H1 (cell line): ENCODE data around the gene KLHL29. TPM values are rescaled to one million over a fixed set of nuclear protein-coding genes. Genes with fewer than 3 reads are reported as not detected.

Experiments used
- CTCF ChIA-PET: fragments of 300-600 bp; sonication (Branson Sonifier 250); formaldehyde crosslinking; loops from one replicate; lab custom pipeline; 2021; ENCODE audit not compliant: partially characterized antibody; lab: Charles Lee
- POLR2A ChIA-PET: fragments of 300-600 bp; sonication (Branson Sonifier 250); formaldehyde crosslinking; loops from one replicate; lab custom pipeline; 2021; ENCODE audit warnings: inconsistent platforms; ENCODE audit not compliant: partially characterized antibody; lab: Charles Lee
- DNase-seq, 2 experiments: peaks; one replicate each; pipeline versions ENCODE4 v3.0.0 to v3.0.0-alpha.2; 2010 to 2022; ENCODE audit warnings: low spot score in 2 of 2, low read depth in 1 of 2, mixed read lengths in 1 of 2
- FAIRE-seq: peaks from 2 replicates; lab custom pipeline; 2011; peaks lifted over from hg19 to GRCh38; lab: Jason Lieb, UNC
- H2AFZ ChIP-seq: 2 replicates; pipeline ENCODE4 v1.8.1; 2012; ENCODE audit warnings: low read length, inconsistent platforms
- H2AK5ac ChIP-seq: 2 replicates; pipeline ENCODE4 v1.6.1; 2013; ENCODE audit warnings: low read depth, low read length
- H2BK120ac ChIP-seq: replicated peaks from 2 replicates; pipeline ENCODE3; 2013; ENCODE audit warnings: low read depth, low read length, inconsistent platforms
- H2BK12ac ChIP-seq: 2 replicates; pipeline ENCODE4 v1.6.1; 2013; ENCODE audit warnings: low read depth, low read length
- H2BK15ac ChIP-seq: 2 replicates; pipeline ENCODE4 v1.6.1; 2013; ENCODE audit warnings: low read length
- H2BK20ac ChIP-seq: 2 replicates; pipeline ENCODE4 v1.6.1; 2013; ENCODE audit warnings: low read length
- H2BK5ac ChIP-seq: 2 replicates; pipeline ENCODE4 v1.6.1; 2013; ENCODE audit warnings: low read depth, low read length
- H3K14ac ChIP-seq: 2 replicates; pipeline ENCODE4 v1.6.1; 2013; ENCODE audit warnings: inconsistent platforms; ENCODE audit not compliant: insufficient read length
- H3K18ac ChIP-seq: 2 replicates; pipeline ENCODE4 v1.6.1; 2013; ENCODE audit warnings: low read length; ENCODE audit errors: extremely low read depth
- H3K23ac ChIP-seq: 2 replicates; pipeline ENCODE4 v1.6.1; 2013; ENCODE audit warnings: inconsistent platforms; ENCODE audit not compliant: insufficient read length
- H3K23me2 ChIP-seq: 2 replicates; pipeline ENCODE4 v1.6.1; 2013; ENCODE audit warnings: low read depth, low read length
- H3K27ac ChIP-seq: 2 replicates; pipeline ENCODE4 v1.6.1; 2011; ENCODE audit warnings: low read depth, low read length, inconsistent platforms
- H3K27me3 ChIP-seq, 4 experiments: replicated peaks in 1 of 4; 1 replicate in 1 of 4; 2 replicates in 3 of 4; pipeline versions ENCODE4 v1.6.1 to v1.8.1; 2011 to 2013; ENCODE audit warnings: low read length in 3 of 4, mild to moderate bottlenecking in 3 of 4, inconsistent platforms in 2 of 4, mixed read lengths in 2 of 4, moderate library complexity in 1 of 4; ENCODE audit not compliant: control insufficient read depth in 3 of 4, insufficient read depth in 3 of 4; ENCODE audit errors: extremely low read depth in 1 of 4
- H3K36me3 ChIP-seq, 4 experiments: 2 replicates each; pipeline versions ENCODE4 v1.6.1 to v1.8.1; 2011 to 2013; ENCODE audit warnings: mild to moderate bottlenecking in 4 of 4, low read length in 3 of 4, moderate library complexity in 2 of 4, control low read depth in 1 of 4, inconsistent platforms in 1 of 4; ENCODE audit not compliant: insufficient read depth in 4 of 4, control insufficient read depth in 2 of 4
- H3K4ac ChIP-seq: replicated peaks from 2 replicates; pipeline ENCODE3; 2013; ENCODE audit warnings: low read length, low read depth, mixed read lengths, inconsistent platforms; ENCODE audit not compliant: insufficient read length
- H3K4me1 ChIP-seq, 4 experiments: replicated peaks in 1 of 4; 1 replicate in 1 of 4; 2 replicates in 3 of 4; pipeline versions ENCODE4 v1.6.1 to v1.8.1; 2011 to 2013; ENCODE audit warnings: low read length in 3 of 4, inconsistent platforms in 2 of 4, mixed read lengths in 1 of 4; ENCODE audit not compliant: insufficient read depth in 4 of 4, control insufficient read depth in 3 of 4
- H3K4me2 ChIP-seq, 2 experiments: 2 replicates each; pipeline versions ENCODE4 v1.6.1 to v1.8.1; 2011 to 2013; ENCODE audit warnings: low read depth in 2 of 2, low read length in 2 of 2, control low read depth in 1 of 2, inconsistent platforms in 1 of 2, mild to moderate bottlenecking in 1 of 2; ENCODE audit not compliant: insufficient read depth in 1 of 2
- H3K4me3 ChIP-seq, 4 experiments: fragments of 200-600, 300-600 bp in 1 of 4; sonication (generic), shearing (Covaris generic), sonication (Bioruptor Twin) in 1 of 4; 2 replicates each; pipeline versions ENCODE4 v1.5.1 to v1.8.1; 2011 to 2016; ENCODE audit warnings: low read length in 4 of 4, low read depth in 3 of 4, control low read depth in 2 of 4, inconsistent platforms in 2 of 4, mild to moderate bottlenecking in 2 of 4, mixed read lengths in 1 of 4, moderate library complexity in 1 of 4; ENCODE audit not compliant: insufficient read depth in 2 of 4; ENCODE audit errors: extremely low read depth in 1 of 4
- H3K56ac ChIP-seq: replicated peaks from 2 replicates; pipeline ENCODE3; 2013; ENCODE audit warnings: low read depth, mild to moderate bottlenecking, mixed read lengths, low read length, inconsistent platforms; ENCODE audit not compliant: insufficient read length
- H3K79me1 ChIP-seq: 2 replicates; pipeline ENCODE4 v1.6.1; 2013; ENCODE audit warnings: low read depth, low read length, control low read depth
- H3K79me2 ChIP-seq, 2 experiments: 2 replicates each; pipeline versions ENCODE4 v1.6.1 to v1.8.1; 2012 to 2013; ENCODE audit warnings: low read length in 2 of 2, mild to moderate bottlenecking in 2 of 2, inconsistent platforms in 1 of 2; ENCODE audit not compliant: insufficient read depth in 2 of 2, control insufficient read depth in 1 of 2
- H3K9ac ChIP-seq, 4 experiments: replicated peaks in 1 of 4; 1 replicate in 1 of 4; 2 replicates in 3 of 4; pipeline versions ENCODE4 v1.6.1 to v1.8.1; 2011 to 2013; ENCODE audit warnings: low read depth in 3 of 4, low read length in 3 of 4, control low read depth in 2 of 4, mild to moderate bottlenecking in 2 of 4, moderate library complexity in 2 of 4, inconsistent platforms in 1 of 4; ENCODE audit errors: extremely low read depth in 1 of 4
- H3K9me3 ChIP-seq, 2 experiments: 2 replicates each; pipeline versions ENCODE4 v1.6.1 to v1.8.1; 2012 to 2013; ENCODE audit warnings: mild to moderate bottlenecking in 2 of 2, moderate library complexity in 2 of 2, control low read depth in 1 of 2, inconsistent platforms in 1 of 2, low read depth in 1 of 2, low read length in 1 of 2, mixed read lengths in 1 of 2; ENCODE audit not compliant: insufficient read depth in 2 of 2
- H4K20me1 ChIP-seq, 2 experiments: replicated peaks in 1 of 2; 2 replicates each; pipeline versions ENCODE3 to v1.8.1; 2011 to 2013; ENCODE audit warnings: inconsistent platforms in 2 of 2, low read length in 2 of 2, mild to moderate bottlenecking in 1 of 2; ENCODE audit not compliant: insufficient read depth in 2 of 2, control insufficient read depth in 1 of 2
- H4K5ac ChIP-seq: 2 replicates; pipeline ENCODE4 v1.6.1; 2013; ENCODE audit warnings: low read length, low read depth, mixed read lengths, inconsistent platforms; ENCODE audit not compliant: insufficient read length
- H4K8ac ChIP-seq: 2 replicates; pipeline ENCODE4 v1.8.0; 2013; ENCODE audit warnings: mild to moderate bottlenecking, moderate library complexity, low read length, inconsistent platforms; ENCODE audit not compliant: insufficient read depth; ENCODE audit errors: extremely low read depth
- H4K91ac ChIP-seq: replicated peaks from 2 replicates; pipeline ENCODE3; 2013; ENCODE audit warnings: low read length, mixed read lengths, inconsistent platforms; ENCODE audit not compliant: insufficient read length
- BACH1 ChIP-seq: IDR thresholded peaks from 2 replicates; pipeline ENCODE4 v1.6.1; 2012; ENCODE audit warnings: low read length, improper control_type of control experiment
- BRCA1 ChIP-seq: IDR thresholded peaks from 2 replicates; pipeline ENCODE4 v1.6.1; 2012; ENCODE audit warnings: low read depth, low read length, improper control_type of control experiment
- CHD1 ChIP-seq: IDR thresholded peaks from 2 replicates; pipeline ENCODE4 v1.6.1; 2012; ENCODE audit warnings: low read depth, low read length, improper control_type of control experiment
- CREB1 ChIP-seq: IDR thresholded peaks from 2 replicates; pipeline ENCODE4 v1.6.1; 2012; ENCODE audit warnings: inconsistent platforms
- EP300 ChIP-seq, 2 experiments: IDR thresholded peaks; 1 replicate in 1 of 2; 2 replicates in 1 of 2; pipeline ENCODE4 v1.6.1; 2011 to 2012; ENCODE audit warnings: low read depth in 2 of 2, low read length in 2 of 2, mild to moderate bottlenecking in 2 of 2, borderline replicate concordance in 1 of 2, inconsistent platforms in 1 of 2, moderate library complexity in 1 of 2
- EZH2 ChIP-seq: fragments of 200-600 bp; sonication (generic); IDR thresholded peaks from 2 replicates; pipeline ENCODE4 v1.7.1; 2012; ENCODE audit warnings: low read depth, mild to moderate bottlenecking, moderate library complexity, low read length, inconsistent platforms; ENCODE audit not compliant: severe bottlenecking
- GTF2F1 ChIP-seq: IDR thresholded peaks from 2 replicates; pipeline ENCODE4 v1.6.1; 2012; ENCODE audit warnings: low read depth, low read length, improper control_type of control experiment, borderline replicate concordance
- POLR2AphosphoS5 ChIP-seq: IDR thresholded peaks from 2 replicates; pipeline ENCODE4 v1.6.1; 2011; ENCODE audit warnings: low read depth, low read length
- SIX5 ChIP-seq: IDR thresholded peaks from 2 replicates; pipeline ENCODE4 v1.6.1; 2011; ENCODE audit warnings: mild to moderate bottlenecking, low read depth, low read length
- SP1 ChIP-seq: IDR thresholded peaks from 2 replicates; pipeline ENCODE4 v1.6.1; 2011; ENCODE audit warnings: low read depth, low read length
- TEAD4 ChIP-seq: IDR thresholded peaks from 2 replicates; pipeline ENCODE4 v1.6.1; 2012; ENCODE audit warnings: low read depth, low read length, inconsistent platforms, mixed read lengths
- WGBS, 2 experiments: shearing (Covaris generic) in 1 of 2; methylation state at CpG; one replicate each; pipeline versions ENCODE4 v1.1.6 to v1.1.7; 2013 to 2015; ENCODE audit warnings: low lambda C conversion rate in 2 of 2, mixed read lengths in 2 of 2, inconsistent platforms in 1 of 2, low coverage in 1 of 2, missing lambda C conversion rate in 1 of 2; ENCODE audit not compliant: insufficient replicate concordance in 2 of 2, insufficient coverage in 1 of 2, insufficient read length in 1 of 2; ENCODE audit errors: extremely low coverage in 1 of 2, missing lambda C conversion rate in 1 of 2; 5-methylcytosine and 5-hydroxymethylcytosine counted together
- polyA plus RNA-seq, 7 experiments: library from polyadenylated mRNA; depleted of rRNA in 3 of 7; stranded (reverse) in 5 of 7; unstranded in 2 of 7; fragments of >200 nt in 5 of 7; fragments of 200-250 nt in 2 of 7; gene quantifications; 1 replicate in 5 of 7; 2 replicates in 1 of 7; 4 replicates in 1 of 7; pipeline versions ENCODE4 v1.2.1 to v1.2.3, GENCODE V29; 2011 to 2013; ENCODE audit warnings: missing spikeins in 2 of 7, mixed read lengths in 2 of 7
- total RNA-seq: library from RNA; stranded (reverse); fragmentation: NEBNext Ultra II Directional; extraction: Animal tissue kit (Norgen Biotek cat#: 25700); gene quantifications from 2 replicates; pipeline ENCODE4 v1.2.1, GENCODE V29; 2021
- TF ChIP-seq, protein P1 (sequence below): IDR thresholded peaks from 2 replicates; pipeline ENCODE4 v1.6.1; 2012; ENCODE audit warnings: low read length, inconsistent platforms

The KLHL29 gene
- total and polyA plus RNA-seq, 2 of the 8 experiments (the other 6 are each of a cell fraction or from before 2014, with no cell fraction given) = 1.1 to 4.7 TPM

DNA sequence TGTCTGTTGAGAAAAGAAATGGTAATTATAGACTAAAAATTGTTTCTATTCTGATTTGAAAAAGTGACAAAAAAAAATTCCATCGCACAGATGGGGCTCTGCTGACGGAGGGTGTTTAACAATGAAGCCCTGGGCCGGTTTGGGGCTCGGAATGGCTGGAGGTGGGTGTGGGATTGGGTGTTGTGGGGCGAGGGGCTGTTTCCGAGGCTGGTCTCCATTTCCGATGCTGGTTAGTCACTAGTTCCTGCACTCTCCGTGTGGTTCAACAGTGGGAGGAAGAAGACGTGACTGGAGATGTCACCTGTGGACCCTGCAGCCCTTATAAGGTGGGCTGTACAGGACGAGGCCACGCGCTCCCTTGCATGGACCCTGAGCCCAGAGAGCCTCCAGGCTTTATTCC is 143.2 kb downstream of the KLHL29 start:
- H3K4me1 ChIP-seq = peaks cover 4 to 13% (median 10%) of the 10 kb centered on the region in 4 experiments

More for the DNA sequence above, 143.2 kb downstream of the KLHL29 start:
- CTCF ChIA-PET = interaction anchor here (0.6 to 1.3 kb wide), 3 partner anchors 21 to 38 kb away, joined by 3 to 5 read pairs (median 4); no protein-coding TSS in a partner anchor
- Histone ChIP-seq H4K8ac (no peak overlapping the region), H2BK5ac (no peak overlapping the region), H4K91ac (no peak overlapping the region), H2AFZ (no peak overlapping the region), H3K23me2 (no peaks in the 10 kb centered on the region), H2BK20ac (no peak overlapping the region), H2AK5ac (no peak overlapping the region), H3K79me1 (no peaks in the 10 kb centered on the region), H3K18ac (no peak overlapping the region), H3K23ac (no peak overlapping the region), H4K5ac (no peak overlapping the region), H2BK15ac (no peak overlapping the region), H2BK120ac (no peak overlapping the region), H3K4ac (no peak overlapping the region), H3K27ac (no peak overlapping the region), H3K9ac (no peak overlapping the region), H3K79me2 (no peaks in the 10 kb centered on the region), H3K4me2 (no peak overlapping the region), H2BK12ac (no peak overlapping the region), H4K20me1 (no peaks in the 10 kb centered on the region), H3K56ac (no peak overlapping the region), H3K27me3 (no peaks in the 10 kb centered on the region; a peak in 1 of 7 replicates), H3K14ac (no peak overlapping the region), H3K9me3 (no peaks in the 10 kb centered on the region), H3K36me3 (no peaks in the 10 kb centered on the region), H3K4me3 (no peak overlapping the region)
- DNase-seq = no peak
- FAIRE-seq = no peak
- POLR2A ChIA-PET = no interaction called here
- WGBS, 2 experiments = 83% methylated on average over 12 of the region's 12 CpGs; no CpG with 5 or more reads in 1 of the 2 experiments
- no peak for TF ChIP-seq EP300 (IDR thresholded peaks at IDR 0.05; ENCODE audit: borderline replicate concordance in 1 of 2, low read depth in 2 of 2, low read length in 2 of 2)
- no peak for TF ChIP-seq CREB1
- no peak for TF ChIP-seq CHD1
- TF ChIP-seq BRCA1 = no peak
- TF ChIP-seq BACH1 = no peak
- no peak for TF ChIP-seq EZH2
- TF ChIP-seq GTF2F1 = no peak
- TF ChIP-seq SIX5 = no peak
- TF ChIP-seq POLR2AphosphoS5 = no peak
- TF ChIP-seq SP1 = no peak
- no peak for TF ChIP-seq TEAD4
- TF ChIP-seq, protein P1, sequence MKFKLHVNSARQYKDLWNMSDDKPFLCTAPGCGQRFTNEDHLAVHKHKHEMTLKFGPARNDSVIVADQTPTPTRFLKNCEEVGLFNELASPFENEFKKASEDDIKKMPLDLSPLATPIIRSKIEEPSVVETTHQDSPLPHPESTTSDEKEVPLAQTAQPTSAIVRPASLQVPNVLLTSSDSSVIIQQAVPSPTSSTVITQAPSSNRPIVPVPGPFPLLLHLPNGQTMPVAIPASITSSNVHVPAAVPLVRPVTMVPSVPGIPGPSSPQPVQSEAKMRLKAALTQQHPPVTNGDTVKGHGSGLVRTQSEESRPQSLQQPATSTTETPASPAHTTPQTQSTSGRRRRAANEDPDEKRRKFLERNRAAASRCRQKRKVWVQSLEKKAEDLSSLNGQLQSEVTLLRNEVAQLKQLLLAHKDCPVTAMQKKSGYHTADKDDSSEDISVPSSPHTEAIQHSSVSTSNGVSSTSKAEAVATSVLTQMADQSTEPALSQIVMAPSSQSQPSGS = no peak
